Measurements from ENCODE around the gene WIPF3.

WIPF3 gene

DNA sequence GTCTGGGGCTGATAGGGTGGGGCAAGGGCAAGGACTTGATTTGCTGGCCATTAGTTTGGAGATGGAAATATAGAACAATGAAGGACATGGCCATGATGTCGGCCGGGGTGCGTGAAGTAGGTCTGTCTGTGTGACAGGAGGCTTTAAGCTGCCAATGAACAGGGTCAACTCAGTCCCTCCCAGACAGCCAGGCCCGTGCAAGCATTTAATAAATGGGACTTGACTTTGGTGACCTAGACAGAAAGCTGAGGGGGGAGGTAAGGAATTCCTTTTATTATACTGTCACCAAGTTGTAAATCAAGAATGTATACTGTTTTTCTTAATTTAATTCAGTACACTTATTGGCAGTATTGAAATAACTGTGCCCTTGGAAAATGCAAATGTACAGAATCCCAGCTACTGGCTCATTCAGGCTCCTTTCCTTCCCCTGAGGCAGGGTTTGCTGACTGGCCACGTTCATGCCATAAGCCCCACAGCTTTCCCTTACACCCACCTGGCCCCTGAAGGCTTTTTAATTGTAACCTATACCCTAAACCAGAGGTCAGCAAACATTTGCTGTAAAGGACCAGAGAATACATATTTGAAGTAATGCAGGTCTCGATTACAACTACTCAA lies 87.2 kb downstream of the WIPF3 start:
- H3K27ac ChIP-seq, result no peak overlapping the region
- no peak overlapping the region for H3K4me3 ChIP-seq

DNA sequence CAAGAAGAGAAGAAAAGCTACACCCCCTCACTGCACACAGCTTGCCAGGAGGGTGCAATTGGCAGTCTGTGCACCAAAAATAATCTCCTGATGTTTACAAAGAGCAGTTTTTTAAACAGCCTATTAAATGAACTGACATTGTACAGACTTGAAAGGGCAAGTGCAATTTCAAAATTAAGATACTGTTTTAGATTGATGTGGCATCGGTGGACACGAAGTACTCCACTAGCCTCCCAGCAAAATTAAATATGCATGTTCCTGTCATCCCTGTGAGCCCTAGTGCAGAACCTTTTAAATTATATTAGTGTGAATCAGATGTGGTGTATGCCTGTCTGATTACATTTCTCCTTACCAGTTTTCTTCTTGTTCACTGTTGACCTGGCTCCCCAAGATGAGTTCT lies 87.9 kb downstream of the WIPF3 start:
- H3K27ac ChIP-seq, result no peak overlapping the region
- no peak overlapping the region for H3K4me3 ChIP-seq

DNA sequence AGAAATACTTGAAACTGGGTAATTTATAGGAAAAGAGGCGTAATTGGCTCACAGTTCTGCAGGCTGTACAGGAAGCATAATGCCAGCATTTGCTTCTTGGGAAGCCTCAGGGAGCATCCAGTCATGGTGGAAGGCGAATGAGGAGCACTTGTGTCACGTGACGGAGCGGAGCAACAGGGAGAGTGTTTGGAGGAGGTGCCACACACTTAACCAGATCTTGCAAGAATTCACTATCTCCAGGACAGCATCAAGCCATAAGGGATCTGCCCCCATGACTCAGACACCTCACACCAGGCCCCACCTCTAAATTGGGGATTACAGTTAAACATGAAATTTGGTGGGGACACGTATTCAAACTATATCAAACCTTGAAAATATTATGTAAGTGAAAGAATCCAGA lies 89.3 kb downstream of the WIPF3 start:
- Histone ChIP-seq H3K4me3 (no peak overlapping the region), H3K27ac (no peak overlapping the region)

DNA sequence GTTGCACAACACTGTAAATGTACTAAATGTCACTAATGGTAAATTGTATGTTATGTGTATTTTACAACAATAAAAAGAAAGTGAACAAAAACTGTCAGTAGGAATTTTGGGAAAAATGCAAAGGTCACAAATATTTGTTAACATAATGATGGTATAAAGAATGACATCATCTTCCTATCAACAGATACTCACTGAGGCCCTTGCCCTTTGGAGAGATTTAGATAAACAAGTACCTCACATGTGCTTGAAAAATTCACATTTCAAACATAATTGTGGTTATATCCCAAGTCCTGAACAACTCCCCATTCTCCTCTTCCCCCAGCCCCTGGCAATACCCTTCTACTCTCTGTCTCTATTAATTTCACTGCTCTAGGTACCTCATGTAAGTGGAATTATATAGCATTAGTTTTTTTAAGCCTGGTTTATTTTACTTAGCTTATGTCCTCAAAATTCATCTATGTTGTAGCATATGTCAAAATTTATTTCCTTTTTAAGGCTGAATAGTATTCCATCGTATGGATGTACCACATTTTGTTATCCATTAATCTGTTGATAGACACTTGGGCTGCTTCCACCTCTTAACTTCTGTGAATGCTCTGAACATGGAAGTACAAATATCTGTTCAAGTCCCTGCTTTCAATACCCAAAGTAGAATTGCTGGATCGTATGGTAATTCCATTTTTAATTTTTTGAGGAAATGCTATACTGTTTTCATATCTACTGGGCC lies 90.5 kb downstream of the WIPF3 start:
- Histone ChIP-seq H3K4me3 (no peak overlapping the region), H3K27ac (no peak overlapping the region)

DNA sequence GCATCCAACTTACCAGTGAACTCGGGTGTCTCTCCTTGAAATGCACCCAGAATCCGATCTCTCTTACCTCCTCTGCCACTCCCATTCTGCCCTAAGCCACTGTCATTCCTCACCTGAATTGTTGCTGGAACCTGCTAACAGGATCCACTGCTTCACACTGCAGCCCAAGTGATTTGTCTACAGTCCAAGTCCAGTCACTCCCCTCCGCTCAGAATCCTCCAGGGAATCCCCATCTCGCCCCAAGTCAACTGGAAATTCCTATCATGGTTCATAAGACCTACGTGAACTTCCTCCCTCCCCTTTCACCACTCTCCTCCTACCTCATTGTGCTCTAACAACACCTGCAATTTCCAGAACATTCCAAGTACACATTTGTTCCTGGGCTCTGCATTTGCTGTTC lies 92.0 kb downstream of the WIPF3 start:
- no peak overlapping the region for H3K4me3 ChIP-seq
- no peak overlapping the region for H3K27ac ChIP-seq

DNA sequence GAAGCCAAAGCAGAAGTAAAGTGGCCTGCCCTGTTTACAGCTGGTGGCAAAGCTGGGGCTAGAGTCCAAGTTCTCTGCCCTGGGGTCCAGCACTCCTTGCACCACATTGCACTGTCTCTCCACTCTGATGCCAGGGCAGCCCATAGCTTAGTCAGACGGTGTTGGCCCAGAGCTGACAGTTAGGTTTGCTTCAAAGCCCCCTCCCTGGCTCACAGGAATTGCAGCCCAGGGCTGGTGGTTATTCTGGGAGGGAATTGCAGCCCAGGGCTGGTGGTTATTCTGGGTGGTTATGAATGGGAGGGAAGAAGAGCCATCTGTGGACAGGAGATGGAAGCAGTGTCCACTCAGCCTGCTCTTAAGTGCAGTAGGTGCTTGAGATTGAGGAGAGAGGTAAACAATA lies 94.4 kb downstream of the WIPF3 start:
- H3K4me3 ChIP-seq, result no peak overlapping the region
- H3K27ac ChIP-seq, result no peak overlapping the region

DNA sequence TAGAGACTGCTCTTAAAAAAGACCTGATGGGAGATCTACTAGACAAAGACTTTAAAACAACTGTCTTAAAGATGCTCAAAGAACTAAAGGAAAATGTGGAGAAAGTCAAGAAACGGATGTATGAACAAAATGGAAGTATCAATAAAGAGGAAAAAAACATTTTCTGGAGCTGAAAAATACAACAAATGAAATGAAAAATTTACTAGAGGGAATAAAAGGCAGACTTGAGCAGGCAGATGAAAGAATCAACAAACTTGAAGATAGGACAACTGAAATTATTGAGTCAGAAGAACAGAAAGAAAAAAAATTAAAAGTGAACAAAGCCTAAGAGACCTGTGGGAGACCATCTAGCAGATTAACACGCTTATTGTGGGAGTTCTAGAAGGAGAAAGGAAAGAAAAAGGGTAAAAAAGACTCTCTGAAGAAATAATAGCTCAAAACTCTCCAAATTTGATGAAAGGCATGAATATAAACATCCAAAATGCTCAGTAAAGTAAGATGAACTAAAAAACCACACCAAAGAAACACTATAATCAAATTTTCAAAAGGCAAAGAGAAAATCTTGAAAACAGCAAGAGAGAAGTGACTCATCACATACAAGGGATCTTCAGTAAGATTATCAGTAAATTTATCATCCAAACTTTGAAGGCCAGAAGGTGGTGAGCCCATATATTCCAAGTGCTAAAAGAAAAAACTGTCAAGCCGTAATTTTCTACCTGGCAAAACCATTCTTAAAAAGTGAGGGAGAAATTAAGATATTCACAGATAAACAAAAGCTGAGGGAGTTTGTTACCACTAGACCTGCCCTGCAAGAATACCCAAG lies 100.1 kb downstream of the WIPF3 start:
- H3K4me3 ChIP-seq, result no peak overlapping the region

DNA sequence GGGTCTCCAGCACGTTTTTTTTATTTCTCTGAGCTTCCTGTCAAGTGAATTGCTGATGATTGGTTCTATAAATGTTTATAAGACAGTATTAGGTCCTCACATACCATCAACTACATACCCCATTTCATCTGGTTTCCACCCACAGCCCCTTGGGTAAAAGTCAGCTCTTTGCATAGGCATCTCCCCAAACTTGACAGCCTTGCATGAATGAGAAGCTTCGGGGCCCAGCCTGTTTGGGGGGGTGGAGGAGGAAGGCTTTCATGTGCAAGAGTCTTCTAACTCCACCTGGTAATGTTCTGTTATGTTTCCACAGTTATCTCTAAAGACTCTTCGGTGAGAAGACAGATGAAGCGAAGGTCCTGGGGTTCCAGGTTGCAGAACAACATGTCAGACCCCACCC lies 107.9 kb downstream of the WIPF3 start:
- Histone ChIP-seq H3K4me3 (no peak overlapping the region), H3K27ac (no peak overlapping the region)

More for the DNA sequence above, 100.1 kb downstream of the WIPF3 start:
- H3K27ac ChIP-seq, result no peak overlapping the region

DNA sequence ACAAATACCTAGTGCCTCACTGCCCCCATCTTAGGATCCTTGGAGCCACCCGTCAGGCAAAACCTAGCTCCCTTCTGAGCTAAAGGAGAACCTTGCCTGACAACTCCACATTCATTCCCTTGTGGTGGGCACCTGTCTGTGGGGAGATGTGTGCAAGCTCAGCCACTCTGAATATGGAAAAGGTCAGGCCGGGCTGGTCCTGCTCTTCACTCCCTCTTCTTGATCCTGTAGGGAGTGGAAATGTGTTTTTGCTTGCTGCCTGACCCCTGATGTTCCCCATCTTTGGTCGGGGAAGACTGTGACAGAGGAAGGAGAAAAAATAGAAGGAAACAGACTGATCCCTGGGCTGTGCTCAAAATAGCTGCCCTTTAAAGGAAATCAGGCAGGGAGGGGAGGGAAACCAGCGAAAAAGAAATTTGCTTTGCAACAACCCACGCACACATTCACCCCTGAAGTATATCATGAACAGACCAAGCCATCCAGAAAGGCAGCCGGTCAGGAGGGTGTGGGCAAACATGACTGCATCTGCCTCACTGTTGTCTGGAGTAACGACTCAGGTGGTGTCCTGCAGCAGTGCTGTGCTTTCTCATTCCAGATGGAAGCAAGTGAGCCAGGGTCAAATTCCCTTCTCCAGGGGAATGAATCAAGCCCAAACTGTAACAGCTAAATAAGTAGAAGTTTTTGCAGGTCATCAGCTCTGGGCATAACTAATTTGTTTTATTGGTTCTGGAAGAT lies 109.3 kb downstream of the WIPF3 start:
- Histone ChIP-seq H3K4me3 (no peak overlapping the region), H3K27ac (no peak overlapping the region)

DNA sequence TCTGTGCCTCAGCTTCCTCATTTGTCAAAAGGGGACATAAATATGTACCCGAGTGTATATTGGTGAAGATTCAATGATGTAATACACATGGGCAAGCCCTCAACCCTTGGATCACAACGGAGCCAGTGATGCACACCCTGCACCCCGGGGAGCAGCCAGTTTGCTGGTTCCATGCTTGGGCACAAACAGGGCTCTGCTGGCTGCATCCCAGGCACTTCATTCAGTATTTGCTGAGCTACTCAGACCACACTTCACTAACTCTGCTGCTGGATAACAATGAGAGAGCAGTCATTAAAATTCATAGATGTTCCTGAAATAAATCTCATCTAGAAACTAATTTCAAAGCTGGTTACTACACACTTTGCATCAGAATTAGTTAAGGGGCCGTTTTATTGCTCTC lies 111.3 kb downstream of the WIPF3 start:
- no peak overlapping the region for H3K4me3 ChIP-seq
- no peak overlapping the region for H3K27ac ChIP-seq

DNA sequence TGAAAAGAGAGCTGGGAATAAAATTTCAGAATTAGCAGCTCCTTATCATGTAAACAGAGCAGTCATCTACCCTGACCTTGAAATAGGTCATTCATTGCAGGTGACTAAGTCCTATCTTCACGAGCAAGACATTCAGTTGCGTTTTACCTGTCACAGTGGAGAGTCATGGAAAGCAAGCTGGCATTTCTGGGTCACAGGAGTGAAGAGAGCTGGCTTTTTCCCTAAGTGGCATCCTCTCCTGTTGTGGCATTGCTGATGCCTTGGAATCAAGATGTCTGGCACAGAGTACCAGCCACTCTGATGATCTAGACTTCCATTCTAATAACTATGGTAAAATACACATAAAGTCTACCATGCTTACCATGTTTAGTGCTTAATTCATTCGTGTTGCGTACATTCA lies 112.5 kb downstream of the WIPF3 start:
- H3K27ac ChIP-seq, result no peak overlapping the region
- H3K4me3 ChIP-seq, result no peak overlapping the region

DNA sequence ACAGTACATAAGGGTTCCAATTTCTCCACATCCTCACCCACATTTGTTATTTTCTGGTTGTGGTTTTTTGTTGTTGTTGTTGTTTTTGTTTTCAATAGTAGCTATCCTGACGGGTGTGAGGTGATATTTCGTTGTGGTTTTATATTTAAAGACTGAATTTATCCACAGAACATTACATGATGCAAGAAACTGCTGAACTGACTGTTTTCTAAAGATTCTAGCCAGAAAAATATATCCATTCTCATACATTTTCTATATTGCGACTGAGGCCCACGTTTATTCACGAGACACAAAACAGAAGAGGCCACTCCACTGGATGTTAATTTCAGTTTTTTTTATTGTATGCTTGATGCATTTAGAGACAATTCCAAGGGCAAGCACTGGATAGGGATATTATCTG lies 113.5 kb downstream of the WIPF3 start:
- Histone ChIP-seq H3K27ac (no peak overlapping the region), H3K4me3 (no peak overlapping the region)

DNA sequence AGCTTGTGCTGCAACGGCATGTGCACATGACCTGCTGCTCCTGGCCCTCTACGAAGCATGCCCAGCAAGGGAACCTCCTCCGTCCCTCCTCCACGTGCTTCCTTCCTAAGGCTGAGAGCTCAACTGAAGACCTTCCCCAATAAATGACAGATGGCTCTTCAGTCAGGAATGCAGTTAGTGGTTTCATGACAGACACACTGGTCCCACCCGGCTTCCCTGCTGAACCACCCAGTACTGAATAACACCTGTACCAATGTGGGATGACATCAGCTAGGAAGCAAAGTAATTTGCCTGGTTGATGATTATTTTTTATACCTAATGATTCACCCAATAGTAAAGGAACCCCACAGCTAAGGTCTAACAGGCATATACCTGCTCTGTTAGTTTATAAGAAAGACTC lies 114.2 kb downstream of the WIPF3 start:
- H3K4me3 ChIP-seq, result no peak overlapping the region
- H3K27ac ChIP-seq, result no peak overlapping the region

DNA sequence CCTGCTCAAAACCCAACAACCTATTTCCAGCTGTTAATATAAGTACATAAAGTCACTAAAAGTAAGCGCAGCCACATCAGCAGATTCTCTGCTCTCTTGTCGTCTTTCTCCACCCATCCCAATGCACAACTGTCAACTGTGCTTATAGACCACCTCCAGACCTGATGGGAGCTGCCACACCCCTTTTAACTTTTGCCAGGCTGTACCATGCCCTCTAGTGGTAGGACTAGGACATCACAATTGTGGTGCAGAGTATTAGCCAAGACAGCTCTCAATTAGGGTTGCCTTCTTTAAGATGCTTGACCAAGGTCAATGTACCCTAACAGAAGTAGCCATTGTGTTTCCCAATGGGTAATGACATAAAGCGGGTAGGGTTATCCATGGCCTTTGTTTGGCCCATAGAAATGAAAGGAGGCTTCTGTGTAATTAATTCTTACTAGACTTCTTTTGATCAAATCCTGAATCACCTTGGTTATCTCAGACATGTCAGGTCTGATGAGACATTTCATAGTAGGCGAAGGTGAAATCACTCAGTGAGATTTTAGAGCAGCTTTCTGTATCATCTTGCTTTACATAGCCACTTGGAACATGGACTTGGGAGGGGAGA lies 115.2 kb downstream of the WIPF3 start:
- Histone ChIP-seq H3K27ac (no peak overlapping the region), H3K4me3 (no peak overlapping the region)

DNA sequence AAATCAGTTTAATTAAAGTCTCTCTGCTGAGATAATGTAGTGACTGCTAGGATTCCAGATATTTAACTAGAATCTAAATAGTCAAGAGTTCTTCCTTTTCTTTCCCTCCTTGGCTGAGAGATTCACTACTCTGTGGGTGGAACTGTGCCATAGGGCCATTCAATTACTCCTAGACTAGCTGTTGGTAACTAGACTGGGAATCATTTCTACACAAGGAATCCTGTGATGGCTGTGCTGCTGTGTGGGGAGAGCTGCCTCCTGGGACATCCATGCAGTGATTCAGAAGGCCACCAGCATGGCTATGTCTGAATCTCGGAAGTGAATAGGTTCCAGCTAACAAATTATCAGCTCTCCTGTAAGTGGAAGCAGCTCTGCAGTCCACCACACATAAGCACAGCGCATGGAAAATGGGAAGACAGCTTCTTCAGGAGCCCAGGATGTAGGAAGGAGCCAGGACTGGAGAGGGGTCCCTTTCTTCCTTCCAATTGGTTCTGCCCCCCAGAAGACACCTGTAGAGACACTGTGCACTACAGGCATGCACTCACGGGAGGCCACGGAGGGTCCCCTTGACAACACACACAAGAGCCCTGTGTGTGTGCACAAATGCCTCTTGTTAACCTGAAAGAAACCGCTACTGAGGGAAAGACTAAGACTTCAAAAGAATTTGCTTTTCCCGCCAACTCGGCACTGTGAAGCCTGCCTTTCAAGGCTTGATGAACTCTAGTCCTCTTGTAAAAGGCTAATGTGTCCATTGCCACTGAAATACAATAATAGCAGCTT lies 116.8 kb downstream of the WIPF3 start:
- no peak overlapping the region for H3K27ac ChIP-seq

DNA sequence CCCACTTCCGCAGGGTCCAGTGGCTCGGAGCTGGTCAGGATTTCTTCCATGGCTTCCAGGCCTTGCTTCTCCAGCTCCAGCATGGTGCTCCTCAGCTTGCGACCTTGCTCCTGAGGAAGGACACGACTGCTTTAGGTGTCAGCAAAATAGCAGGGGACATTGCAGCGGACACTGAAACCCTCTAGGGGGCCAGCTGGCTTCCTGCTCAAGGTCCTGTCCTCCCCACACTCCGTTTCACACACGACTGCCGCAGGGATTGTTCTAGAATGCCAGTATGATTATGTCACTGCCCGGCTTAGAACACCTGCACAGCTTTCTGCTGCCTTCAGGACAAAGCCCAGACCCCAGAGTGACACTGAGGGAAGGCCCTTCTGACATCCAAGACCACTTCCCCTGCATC lies 117.7 kb downstream of the WIPF3 start:
- Histone ChIP-seq H3K27ac (no peak overlapping the region), H3K4me3 (no peak overlapping the region)

More for the DNA sequence above, 116.8 kb downstream of the WIPF3 start:
- no peak overlapping the region for H3K4me3 ChIP-seq

DNA sequence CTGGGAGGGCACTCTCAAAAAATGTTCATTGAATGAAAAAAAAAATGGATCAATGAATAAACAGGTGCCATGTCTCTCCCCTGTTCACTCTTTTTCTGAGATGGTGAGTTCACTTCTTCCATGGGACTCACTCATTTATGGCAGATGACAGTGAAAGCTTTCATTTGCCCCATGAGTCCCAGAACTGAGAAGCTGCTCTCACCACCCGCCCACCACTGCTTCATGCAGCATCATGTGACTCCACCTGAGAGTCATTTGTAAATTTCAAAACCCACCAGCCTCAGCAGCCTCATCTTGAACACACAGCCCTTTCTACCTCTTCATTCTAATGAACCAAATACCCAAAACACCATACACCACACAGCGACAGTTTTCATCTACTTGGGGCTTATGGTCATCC lies 118.4 kb downstream of the WIPF3 start:
- H3K4me3 ChIP-seq, result no peak overlapping the region
- no peak overlapping the region for H3K27ac ChIP-seq

DNA sequence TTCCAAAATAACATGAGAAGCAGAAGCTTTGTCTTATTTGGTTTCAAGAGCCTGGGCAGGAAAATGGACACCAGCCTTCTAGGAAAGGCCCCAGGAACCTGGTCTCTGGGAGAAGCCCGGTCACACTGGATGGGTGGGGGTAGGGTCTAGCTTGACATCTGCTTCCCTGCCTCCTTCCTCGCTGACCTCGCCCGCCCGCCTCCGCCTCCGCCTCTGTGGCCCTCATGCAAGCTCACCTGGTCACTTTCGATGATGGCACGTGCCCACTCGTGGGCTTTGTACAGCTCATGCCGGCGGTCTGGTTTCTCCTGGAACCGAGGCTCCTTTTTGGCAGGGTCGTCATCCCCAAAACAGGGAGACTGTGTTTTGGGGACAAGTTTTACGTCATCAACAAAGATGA lies 119.9 kb downstream of the WIPF3 start:
- Histone ChIP-seq H3K27ac (no peak overlapping the region), H3K4me3 (no peak overlapping the region)

DNA sequence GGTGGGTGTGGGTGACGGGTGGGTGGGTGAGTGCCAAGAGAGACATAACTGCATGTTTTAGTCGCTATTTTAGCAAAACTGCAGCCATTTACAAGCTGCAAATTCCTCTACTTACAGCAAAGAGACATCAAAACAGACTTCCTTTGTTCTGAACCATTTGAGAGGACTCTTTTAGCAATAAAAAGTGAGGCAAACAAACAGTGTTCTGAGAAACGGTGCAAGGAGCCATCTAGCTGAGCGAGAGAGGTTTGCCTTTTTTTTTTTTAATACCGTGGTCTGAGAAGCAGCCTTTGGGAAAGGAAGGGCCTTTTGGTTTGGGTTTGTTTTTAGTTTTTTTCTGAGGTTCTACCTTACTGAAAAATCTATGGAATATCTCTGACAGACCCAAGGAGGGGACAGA lies 120.4 kb downstream of the WIPF3 start:
- Histone ChIP-seq H3K27ac (no peak overlapping the region), H3K4me3 (no peak overlapping the region)

All from skin epidermis (tissue), 12 donors.